Measurements from ENCODE around the gene VWA2.

DNA sequence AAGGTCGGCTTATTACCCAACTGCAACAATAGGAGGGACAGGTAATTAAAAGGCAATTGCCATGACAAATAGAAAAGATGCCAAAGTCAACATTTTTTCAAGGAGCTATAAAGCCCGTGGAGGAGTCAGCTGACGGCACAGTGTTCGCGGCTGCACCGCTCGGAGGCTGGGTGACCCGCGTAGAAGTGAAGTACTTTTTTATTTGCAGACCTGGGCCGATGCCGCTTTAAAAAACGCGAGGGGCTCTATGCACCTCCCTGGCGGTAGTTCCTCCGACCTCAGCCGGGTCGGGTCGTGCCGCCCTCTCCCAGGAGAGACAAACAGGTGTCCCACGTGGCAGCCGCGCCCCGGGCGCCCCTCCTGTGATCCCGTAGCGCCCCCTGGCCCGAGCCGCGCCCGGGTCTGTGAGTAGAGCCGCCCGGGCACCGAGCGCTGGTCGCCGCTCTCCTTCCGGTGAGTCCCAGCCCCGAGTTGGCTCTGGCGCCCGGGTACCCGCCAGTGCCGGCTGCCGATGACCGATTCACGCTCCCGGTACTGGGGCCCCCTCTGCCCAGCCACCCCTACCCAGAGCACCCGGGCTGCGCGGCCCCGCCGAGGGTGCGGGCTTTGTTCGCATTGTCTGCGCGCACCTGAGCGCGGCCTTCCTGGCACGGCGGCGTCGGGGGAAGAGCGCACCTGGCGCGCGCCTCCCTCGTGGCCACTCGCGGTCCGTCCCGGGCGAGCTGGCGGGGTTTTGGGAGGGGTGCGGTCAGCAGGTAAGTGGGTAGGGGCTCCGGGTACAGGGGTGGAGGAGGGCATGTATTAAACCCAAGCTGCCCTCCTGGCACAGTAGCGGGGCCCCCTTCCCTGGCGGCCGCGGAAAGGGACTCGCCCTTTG lies at the start of gene VWA2:
- TF ChIP-seq, protein P1, sequence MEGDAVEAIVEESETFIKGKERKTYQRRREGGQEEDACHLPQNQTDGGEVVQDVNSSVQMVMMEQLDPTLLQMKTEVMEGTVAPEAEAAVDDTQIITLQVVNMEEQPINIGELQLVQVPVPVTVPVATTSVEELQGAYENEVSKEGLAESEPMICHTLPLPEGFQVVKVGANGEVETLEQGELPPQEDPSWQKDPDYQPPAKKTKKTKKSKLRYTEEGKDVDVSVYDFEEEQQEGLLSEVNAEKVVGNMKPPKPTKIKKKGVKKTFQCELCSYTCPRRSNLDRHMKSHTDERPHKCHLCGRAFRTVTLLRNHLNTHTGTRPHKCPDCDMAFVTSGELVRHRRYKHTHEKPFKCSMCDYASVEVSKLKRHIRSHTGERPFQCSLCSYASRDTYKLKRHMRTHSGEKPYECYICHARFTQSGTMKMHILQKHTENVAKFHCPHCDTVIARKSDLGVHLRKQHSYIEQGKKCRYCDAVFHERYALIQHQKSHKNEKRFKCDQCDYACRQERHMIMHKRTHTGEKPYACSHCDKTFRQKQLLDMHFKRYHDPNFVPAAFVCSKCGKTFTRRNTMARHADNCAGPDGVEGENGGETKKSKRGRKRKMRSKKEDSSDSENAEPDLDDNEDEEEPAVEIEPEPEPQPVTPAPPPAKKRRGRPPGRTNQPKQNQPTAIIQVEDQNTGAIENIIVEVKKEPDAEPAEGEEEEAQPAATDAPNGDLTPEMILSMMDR (conservative IDR thresholded peaks at IDR 0.05; ENCODE audit: low read depth, low read length), result no peak
- TF ChIP-seq MAFK (IDR thresholded peaks at IDR 0.05; ENCODE audit: low read depth, low read length) (no peak), MXI1 (IDR thresholded peaks at IDR 0.05; ENCODE audit: borderline replicate concordance, low read depth, low read length) (no peak), POLR2A (IDR thresholded peaks at IDR 0.05; ENCODE audit: low read depth, low read length) (no peak), BHLHE40 (IDR thresholded peaks at IDR 0.05; ENCODE audit: low read depth, low read length) (no peak), SMC3 (IDR thresholded peaks at IDR 0.05; ENCODE audit: low read depth, low read length) (no peak), CEBPB (IDR thresholded peaks at IDR 0.05; ENCODE audit: low read depth, low read length) (no peak), MAZ (IDR thresholded peaks at IDR 0.05; ENCODE audit: borderline replicate concordance, low read depth, low read length) (no peak), RFX5 (IDR thresholded peaks at IDR 0.05; ENCODE audit: low read depth, low read length) (no peak), NFE2L2 (IDR thresholded peaks at IDR 0.05; ENCODE audit: low read depth, low read length) (no peak), RCOR1 (IDR thresholded peaks at IDR 0.05; ENCODE audit: insufficient replicate concordance, low read length) (no peak)
- TF ChIP-seq, protein P2, sequence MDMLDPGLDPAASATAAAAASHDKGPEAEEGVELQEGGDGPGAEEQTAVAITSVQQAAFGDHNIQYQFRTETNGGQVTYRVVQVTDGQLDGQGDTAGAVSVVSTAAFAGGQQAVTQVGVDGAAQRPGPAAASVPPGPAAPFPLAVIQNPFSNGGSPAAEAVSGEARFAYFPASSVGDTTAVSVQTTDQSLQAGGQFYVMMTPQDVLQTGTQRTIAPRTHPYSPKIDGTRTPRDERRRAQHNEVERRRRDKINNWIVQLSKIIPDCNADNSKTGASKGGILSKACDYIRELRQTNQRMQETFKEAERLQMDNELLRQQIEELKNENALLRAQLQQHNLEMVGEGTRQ (IDR thresholded peaks at IDR 0.05; ENCODE audit: low read depth, low read length), result no peak
- TF ChIP-seq, protein P3, sequence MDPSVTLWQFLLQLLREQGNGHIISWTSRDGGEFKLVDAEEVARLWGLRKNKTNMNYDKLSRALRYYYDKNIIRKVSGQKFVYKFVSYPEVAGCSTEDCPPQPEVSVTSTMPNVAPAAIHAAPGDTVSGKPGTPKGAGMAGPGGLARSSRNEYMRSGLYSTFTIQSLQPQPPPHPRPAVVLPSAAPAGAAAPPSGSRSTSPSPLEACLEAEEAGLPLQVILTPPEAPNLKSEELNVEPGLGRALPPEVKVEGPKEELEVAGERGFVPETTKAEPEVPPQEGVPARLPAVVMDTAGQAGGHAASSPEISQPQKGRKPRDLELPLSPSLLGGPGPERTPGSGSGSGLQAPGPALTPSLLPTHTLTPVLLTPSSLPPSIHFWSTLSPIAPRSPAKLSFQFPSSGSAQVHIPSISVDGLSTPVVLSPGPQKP (IDR thresholded peaks at IDR 0.05; ENCODE audit: borderline replicate concordance, low read depth, low read length), result no peak
